Left ventricle myocardium superior (tissue), 1 donor: ENCODE data around the gene AMDHD2. TPM values are rescaled to one million over a fixed set of nuclear protein-coding genes. Genes with fewer than 3 reads are reported as not detected.
"Not testable (repeated sequence)": the region's sequence is repeated elsewhere in the genome, so short reads cannot be mapped to it uniquely, and the experiment has no call there.

Experiments used
- ATAC-seq: fragments of 200-7000 bp; cut with Tn5 transposase; one replicate; pipeline ENCODE4 v1.9.1; 2020; ENCODE audit warnings: mild to moderate bottlenecking, moderate library complexity
- DNase-seq: peaks from one replicate; pipeline ENCODE4 v3.0.0-alpha.2; 2020
- intact Hi-C: fragments of 100-400 bp; cut with micrococcal nuclease; formaldehyde crosslinking; loops from one replicate; pipeline ENCODE4 v1.11.0; 2022
- total RNA-seq: library from RNA; stranded (reverse); fragmentation: NEBNext Ultra II Directional; extraction: Animal tissue kit (Norgen Biotek cat#: 25700); gene quantifications from one replicate; pipeline ENCODE4 v1.2.1, GENCODE V29; 2021
- donor health status: DM: no; HTN: yes; CAD: no; lungs with severe emphysema.

The AMDHD2 gene
- total RNA-seq, 1 donor from 2014 or later: 15.8 TPM

DNA sequence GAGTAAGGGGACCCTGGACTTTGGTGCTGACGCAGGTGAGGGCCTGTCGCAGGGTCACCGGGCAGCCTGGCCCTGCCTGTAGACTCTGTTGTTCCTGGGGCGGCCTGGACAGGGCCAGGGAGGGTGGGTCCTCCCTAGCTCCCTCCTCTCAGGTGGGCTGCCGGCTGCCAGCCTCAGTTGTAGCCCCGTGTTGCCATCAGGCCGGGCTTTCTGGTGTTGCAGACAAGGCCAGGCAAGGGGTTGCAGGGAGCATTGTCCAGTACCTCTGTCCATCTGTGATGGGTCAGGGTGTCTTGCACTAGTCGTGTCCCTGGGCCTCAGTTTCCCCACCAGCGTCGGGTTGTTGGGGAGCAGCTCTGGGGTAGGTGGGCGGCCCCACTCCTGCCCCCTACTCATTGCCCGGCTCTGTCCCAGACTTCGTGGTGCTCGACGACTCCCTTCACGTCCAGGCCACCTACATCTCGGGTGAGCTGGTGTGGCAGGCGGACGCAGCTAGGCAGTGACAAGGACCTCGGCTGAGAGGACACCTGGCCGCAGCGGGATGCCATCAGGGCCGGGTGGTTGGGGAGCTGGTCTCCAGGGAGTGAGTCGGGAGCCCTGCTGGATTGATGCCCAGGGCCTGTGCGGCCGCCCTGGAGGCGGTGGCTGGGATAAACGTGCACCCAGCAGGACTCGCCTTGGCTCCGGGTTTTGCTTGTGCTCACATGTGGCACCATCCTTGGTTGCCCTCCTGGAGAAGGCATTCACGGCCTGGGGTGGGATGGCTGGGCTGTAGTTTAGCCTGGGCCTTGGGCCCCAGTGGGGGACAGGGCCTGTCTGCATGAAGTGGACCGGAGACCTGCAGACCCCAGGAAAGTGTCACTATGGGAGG is 9.1 kb downstream of the AMDHD2 start:
- intact Hi-C loops: no loop called here
- no peak for ATAC-seq
- no peak for DNase-seq

GRCh38 chr16:2529961-2530628 is 9.9 kb downstream of the AMDHD2 start:
- ATAC-seq: no peak
- intact Hi-C loops: no loop called here
- DNase-seq: no peak

DNA sequence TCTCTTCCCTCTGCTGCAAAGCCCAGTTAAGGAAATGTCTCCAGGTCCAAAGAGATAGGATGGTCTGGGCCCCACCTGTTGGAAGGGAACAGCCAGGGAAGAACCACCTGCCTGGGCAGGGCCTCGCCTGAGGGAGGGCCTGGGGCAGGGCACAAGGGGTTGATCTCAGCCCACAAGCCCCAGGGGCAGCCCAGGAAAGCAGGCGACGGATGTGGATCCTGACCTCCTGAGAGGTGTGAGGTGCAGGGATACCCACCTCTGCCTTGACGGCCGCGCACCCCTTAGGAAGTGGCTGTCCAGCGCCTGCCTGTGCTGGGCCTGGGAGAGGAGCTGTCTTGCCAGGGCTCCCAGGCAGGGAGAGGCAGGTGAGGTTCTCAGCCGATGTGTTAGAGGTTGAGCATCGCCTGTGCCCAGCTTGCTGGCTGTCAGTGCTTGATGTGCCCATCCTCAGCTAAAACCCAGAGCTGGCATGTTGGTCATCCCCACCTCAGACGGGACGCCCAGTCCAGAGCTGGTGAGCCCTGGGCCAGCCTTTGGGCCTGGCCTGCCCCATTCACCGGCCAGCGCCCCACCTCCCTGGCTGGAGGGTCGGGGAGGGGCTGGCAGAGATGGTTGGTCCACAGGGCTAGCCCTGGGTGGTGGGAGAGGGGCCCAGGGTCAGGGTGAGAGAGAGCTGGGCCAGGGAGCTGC is 10.6 kb downstream of the AMDHD2 start:
- intact Hi-C loops: no loop called here
- ATAC-seq (no peak), DNase-seq (no peak)

DNA sequence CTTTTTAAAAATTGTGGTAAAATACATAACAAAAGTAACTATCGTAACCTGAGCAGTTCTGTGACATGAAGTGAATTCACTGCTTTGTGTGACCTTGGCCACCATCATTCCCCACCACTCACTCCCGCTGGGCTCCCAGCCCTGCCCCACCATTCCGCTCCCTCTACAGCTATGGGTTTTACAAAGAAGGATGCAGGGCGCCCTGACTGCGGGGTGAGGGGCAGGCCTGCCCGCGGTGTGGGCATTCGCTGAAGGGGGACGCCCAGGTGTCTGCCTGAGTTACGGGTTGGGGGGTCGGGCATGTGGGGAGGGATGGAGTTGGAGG is 11.2 kb downstream of the AMDHD2 start, which contains the start of gene CEMP1:
TSS of gene CEMP1 (minus strand) at position 38 of the 325 bp plus-strand sequence. CDS start 335 bp downstream, outside the sequence.
- intact Hi-C loops: no loop called here
- DNase-seq (no peak), ATAC-seq (no peak)

GRCh38 chr16:2531696-2532493 is 11.7 kb downstream of the AMDHD2 start:
- intact Hi-C loops: no loop called here
- peak; percentile 95 for ATAC-seq

DNA sequence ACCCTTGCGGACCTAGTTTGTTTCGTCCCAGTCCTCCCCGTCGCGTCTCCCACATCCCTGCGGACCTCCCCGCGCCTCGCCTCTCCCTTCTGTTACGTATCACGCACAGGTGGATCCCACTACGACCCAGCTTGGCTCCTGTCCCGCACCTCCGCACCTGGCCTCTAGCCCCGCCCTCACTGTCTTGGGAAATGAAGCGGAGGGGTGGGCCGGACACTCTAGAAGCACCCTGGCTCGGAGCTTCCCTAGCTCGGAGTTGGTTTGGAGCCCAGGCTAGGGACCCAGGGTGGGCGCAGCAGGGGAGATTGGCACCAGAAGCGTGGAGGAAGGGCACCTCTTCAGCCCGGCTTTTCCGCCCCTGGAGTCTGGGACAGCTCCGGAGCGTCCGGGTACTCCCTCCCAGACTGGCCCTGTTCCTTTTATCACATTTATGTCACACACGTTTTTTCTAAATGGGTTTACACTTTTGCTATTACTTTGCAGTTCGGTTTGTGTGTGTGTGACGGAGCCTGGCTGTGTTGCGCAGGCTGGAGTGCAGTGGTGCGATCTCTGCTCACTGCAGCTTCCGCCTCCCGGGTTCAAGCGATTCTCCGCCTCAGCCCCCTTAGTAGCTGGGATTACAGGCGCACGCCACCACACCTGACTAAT is 12.4 kb downstream of the AMDHD2 start:
- DNase-seq (peak; percentile 71), ATAC-seq (peak; percentile 28)
- intact Hi-C loops: no loop called here

More at GRCh38 chr16:2531696-2532493, 11.7 kb downstream of the AMDHD2 start:
- DNase-seq: peak; percentile 99

DNA sequence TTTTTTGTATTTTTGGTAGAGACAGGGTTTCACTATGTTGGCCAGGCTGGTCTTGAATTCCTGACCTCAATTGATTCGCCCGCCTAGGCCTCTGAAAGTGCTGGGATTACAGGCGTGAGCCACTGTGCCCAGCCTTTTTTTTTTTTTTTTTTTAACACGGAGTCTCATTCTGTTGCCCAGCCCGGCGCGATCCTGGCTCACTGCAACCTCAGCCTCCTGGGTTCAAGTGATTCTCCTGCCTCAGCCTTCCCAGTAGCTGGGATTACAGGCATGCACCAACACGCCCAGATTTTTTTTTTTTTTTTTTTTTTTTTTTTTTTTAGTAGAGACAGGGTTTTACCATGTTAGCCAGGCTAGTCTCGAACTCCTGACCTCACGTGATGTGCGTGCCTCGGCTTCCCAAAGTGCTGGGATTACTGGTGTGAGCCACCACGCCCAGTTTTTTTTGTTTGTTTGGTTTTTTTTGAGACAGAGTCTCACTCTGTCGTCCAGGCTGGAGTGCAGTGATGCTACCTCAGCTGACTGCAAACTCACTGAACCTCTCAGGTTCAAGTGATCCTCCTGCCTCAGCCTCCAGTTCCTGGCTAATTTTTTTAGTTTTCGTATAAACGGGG is 13.1 kb downstream of the AMDHD2 start:
- intact Hi-C loops, DNase-seq, ATAC-seq: not testable (repeated sequence)

DNA sequence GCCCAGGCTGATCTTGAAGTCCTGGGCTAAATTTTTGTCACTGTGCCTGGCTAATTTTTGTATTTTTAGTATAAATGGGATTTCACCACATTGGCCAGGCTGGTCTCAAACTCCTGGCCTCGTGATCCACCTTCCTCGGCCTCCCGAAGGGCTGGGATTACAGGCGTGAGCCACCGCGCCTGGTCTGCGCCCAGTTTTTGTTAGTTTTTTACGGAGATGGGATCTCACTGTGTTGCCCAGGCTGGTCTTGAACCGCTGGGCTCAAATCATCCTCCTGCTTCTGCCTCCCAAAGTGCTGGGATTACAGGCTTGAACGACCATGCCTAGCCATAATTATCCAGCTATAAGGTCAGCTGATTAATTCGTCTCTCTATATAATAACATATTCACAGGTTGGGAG is 13.7 kb downstream of the AMDHD2 start:
- ATAC-seq: no peak
- intact Hi-C loops: no loop called here
- no peak for DNase-seq

DNA sequence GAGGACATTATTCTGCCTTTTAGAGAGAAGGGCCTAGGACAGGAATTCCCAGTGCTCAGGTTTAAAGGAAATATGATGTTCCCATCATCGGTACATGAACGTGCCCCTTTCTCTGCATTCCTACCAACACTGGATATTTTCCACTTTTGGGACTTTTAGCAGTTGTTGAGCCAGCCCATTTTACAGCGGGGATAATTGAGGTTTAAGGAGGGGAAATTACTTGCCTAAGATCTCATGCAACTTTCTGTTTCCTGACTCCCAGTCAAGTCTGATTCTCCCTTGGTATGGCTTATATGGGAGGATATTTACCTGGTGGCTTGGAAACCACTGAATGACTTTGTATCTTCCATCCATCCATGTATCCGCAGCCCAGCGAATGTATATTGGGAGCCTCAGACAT is 14.2 kb downstream of the AMDHD2 start:
- DNase-seq, intact Hi-C loops: not testable (repeated sequence)

GRCh38 chr16:2535625-2536013 is 15.4 kb downstream of the AMDHD2 start:
- DNase-seq (no peak), ATAC-seq (no peak)
- intact Hi-C loops: no loop called here

More for the DNA sequence above, 14.2 kb downstream of the AMDHD2 start:
- ATAC-seq: not testable (repeated sequence)

DNA sequence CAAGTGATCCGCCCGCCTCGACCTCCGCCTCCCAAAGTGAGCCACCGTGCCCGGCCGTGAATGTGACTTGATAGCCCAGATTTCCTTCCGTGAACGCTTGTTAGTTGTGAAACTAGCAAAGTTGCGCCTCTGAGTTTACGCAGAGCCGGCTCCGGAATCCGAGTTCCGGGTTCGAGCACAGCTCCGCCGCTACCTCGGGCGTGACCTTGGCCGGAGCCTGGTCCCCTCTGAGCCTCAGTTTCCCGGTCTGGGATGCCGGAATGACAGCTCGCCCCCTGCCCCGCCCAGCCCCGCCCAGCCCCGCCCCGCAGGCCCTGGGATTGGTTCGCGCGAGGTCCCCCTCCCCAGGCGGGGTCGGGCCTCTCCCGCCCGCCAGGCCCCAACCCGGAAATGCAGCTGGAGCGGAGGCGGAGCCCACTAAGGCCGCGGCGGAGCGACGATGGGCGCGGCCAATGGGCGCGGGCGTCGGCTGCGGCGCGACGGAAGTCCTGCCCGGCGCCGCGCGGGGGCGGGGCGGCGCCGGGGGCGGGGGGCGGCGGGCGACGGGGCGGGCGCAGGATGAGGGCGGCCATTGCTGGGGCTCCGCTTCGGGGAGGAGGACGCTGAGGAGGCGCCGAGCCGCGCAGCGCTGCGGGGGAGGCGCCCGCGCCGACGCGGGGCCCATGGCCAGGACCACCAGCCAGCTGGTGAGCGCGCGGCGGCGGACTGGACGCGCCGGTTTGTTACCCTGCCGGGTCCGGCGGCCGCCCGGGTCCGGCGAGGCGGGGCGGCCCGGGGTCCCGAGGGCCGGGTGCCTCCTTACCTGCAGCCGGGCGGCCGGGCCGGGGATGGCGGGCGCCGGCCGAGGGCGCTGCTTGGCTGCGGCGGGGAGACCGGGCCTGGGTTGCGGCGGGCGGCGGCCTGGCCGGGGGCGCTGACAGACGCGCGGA is 17.5 kb downstream of the AMDHD2 start, which contains the start of gene PDPK1:
TSS of gene PDPK1 (plus strand) at position 571 of the 929 bp plus-strand sequence. CDS start at position 663, 92 bp downstream.
- intact Hi-C loops: no loop called here
- peak; percentile 92 for ATAC-seq
- peak; percentile 97 for DNase-seq

DNA sequence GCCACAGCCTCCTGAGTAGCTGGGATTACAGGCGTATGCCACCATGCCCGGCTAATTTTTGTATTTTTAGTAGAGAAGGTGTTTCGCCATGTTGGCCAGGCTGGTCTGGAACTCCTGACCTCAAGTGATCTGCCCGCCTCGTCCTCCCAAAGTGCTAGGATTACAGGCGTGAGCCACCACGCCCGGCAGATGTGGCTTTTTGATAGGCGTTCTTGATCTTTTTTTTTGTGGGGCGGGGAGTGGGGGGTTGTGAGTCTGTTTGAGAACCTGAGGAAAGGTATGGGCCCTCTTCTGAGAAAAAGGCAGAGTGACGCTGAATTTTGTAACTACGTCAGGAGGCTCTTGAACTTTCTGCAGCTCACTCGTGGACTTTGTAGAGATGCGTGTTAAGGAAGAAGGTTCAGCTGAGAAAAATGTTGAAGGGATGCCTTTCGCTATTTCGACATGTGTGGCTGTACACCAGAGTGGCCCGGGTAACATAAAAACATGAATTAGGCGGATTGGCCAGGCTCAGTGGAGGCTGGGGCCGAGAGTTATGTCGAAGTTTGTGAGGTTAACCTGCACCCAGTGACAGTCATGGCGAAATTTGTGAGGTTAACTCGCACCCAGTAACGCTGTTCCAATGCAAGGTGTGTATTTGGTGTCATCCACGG is 19.1 kb downstream of the AMDHD2 start:
- ATAC-seq: not testable (repeated sequence)
- DNase-seq: peak; percentile 16

DNA sequence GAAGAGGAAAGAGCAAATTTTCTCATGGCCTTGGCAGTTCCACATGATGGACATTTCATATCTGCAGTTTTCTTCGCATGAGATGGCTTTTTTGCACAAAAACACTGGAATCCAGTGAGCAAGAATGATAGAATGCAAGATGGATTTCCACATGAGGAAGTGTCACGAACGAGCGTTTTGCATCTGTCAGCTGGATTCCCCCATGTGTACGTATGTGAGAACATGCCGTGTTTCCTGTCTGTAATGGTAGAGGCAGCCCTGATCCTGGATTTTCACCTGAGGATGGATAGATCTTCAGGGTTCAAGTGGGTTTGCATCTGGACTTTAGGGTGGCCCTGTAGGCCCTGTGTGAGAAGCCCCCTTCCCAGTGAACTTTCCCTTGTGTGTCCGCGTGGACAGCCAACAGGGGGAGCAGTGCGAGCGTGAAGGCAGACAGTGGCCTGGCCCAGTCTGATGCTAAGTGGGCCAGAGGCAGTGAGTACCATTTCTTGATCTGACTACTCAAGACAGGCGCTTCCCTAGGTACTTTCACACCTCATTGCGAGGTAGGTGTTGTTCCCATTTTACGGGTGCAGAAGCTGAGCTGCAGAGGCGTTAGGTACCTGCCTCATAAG is 19.8 kb downstream of the AMDHD2 start:
- ATAC-seq, intact Hi-C loops: not testable (repeated sequence)
- peak; percentile 56 for DNase-seq

More for the DNA sequence above, 19.1 kb downstream of the AMDHD2 start:
- intact Hi-C loops: not testable (repeated sequence)

- intact Hi-C loops, ATAC-seq, DNase-seq: not testable (repeated sequence)
These were observed 20.7 kb downstream of the AMDHD2 start for GRCh38 chr16:2540912-2541311.

GRCh38 chr16:2541409-2541808 is 21.2 kb downstream of the AMDHD2 start:
- DNase-seq, intact Hi-C loops, ATAC-seq: not testable (repeated sequence)

DNA sequence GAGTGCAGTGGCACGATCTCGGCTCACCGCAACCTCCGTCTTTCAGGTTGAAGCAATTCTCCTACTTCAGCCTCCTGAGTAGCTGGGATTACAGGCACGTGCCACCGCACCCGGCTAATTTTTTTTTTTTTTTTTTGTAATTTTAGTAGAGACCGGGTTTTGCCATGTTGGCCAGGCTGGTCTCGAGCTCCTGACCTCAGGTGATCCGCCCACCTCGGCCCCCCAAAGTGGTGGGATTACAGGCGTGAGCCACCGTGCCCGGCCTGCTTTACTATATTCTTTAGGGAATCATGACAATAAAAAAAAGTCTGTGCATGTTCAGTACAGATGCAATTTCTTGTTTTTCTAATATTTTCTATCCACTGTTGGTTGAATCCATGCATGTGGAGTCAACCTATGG is 23.6 kb downstream of the AMDHD2 start:
- DNase-seq, intact Hi-C loops: not testable (repeated sequence)

More for the DNA sequence above, 23.6 kb downstream of the AMDHD2 start:
- ATAC-seq: not testable (repeated sequence)
